Mesenchymal stem cell (in vitro differentiated cells and primary cell): Measurements from ENCODE around the gene PCK2.

ENCODE experiments used
- DNase-seq: peaks from one replicate; pipeline ENCODE4 v3.0.0-alpha.2; 2013
- H2AFZ ChIP-seq: one replicate; pipeline ENCODE4 v1.6.1; 2013; ENCODE audit warnings: low read depth, mild to moderate bottlenecking, control low read depth, inconsistent platforms, low read length, moderate library complexity
- H2AK5ac ChIP-seq: 2 replicates; pipeline ENCODE4 v1.6.1; 2013; ENCODE audit warnings: low read length, moderate library complexity, mild to moderate bottlenecking, inconsistent platforms; ENCODE audit not compliant: severe bottlenecking
- H2BK120ac ChIP-seq: one replicate; pipeline ENCODE4 v1.6.1; 2013; ENCODE audit warnings: low read depth, mild to moderate bottlenecking, inconsistent platforms, low read length, moderate library complexity
- H2BK12ac ChIP-seq, 2 experiments: one replicate each; pipeline ENCODE4 v1.6.1; 2013; ENCODE audit warnings: inconsistent platforms in 2 of 2, low read length in 2 of 2, mild to moderate bottlenecking in 2 of 2, moderate library complexity in 2 of 2, control low read depth in 1 of 2
- H2BK15ac ChIP-seq: one replicate; pipeline ENCODE4 v1.6.1; 2013; ENCODE audit warnings: mild to moderate bottlenecking, low read depth, inconsistent platforms; ENCODE audit not compliant: poor library complexity, severe bottlenecking
- H2BK5ac ChIP-seq: 2 replicates; pipeline ENCODE4 v1.6.1; 2013; ENCODE audit warnings: low read depth, mild to moderate bottlenecking, low read length, control low read depth, inconsistent platforms; ENCODE audit not compliant: poor library complexity, severe bottlenecking
- H3K14ac ChIP-seq, 2 experiments: one replicate each; pipeline ENCODE4 v1.6.1; 2013; ENCODE audit warnings: inconsistent platforms in 2 of 2, low read length in 2 of 2, control low read depth in 1 of 2, mild to moderate bottlenecking in 1 of 2, moderate library complexity in 1 of 2
- H3K18ac ChIP-seq, 2 experiments: one replicate each; pipeline ENCODE4 v1.6.1; 2013; ENCODE audit warnings: inconsistent platforms in 2 of 2, low read length in 2 of 2, control low read depth in 1 of 2, low read depth in 1 of 2, mild to moderate bottlenecking in 1 of 2
- H3K23ac ChIP-seq, 2 experiments: one replicate each; pipeline ENCODE4 v1.6.1; 2013; ENCODE audit warnings: inconsistent platforms in 2 of 2, low read length in 2 of 2, mild to moderate bottlenecking in 2 of 2, moderate library complexity in 2 of 2, control low read depth in 1 of 2
- H3K27ac ChIP-seq: 2 replicates; pipeline ENCODE4 v1.5.1; 2013; ENCODE audit warnings: mild to moderate bottlenecking, moderate library complexity, low read length, control low read depth, inconsistent platforms; ENCODE audit not compliant: poor library complexity, severe bottlenecking
- H3K27me3 ChIP-seq, 2 experiments: 2 replicates each; pipeline versions ENCODE4 v1.6.1 to v1.7.0; 2013; ENCODE audit warnings: low read length in 2 of 2, mild to moderate bottlenecking in 2 of 2, moderate library complexity in 2 of 2, control low read depth in 1 of 2, inconsistent platforms in 1 of 2; ENCODE audit not compliant: control insufficient read depth in 1 of 2, insufficient read depth in 1 of 2
- H3K36me3 ChIP-seq, 2 experiments: 2 replicates each; pipeline versions ENCODE4 v1.6.1 to v1.7.0; 2013; ENCODE audit warnings: low read length in 2 of 2, control low read depth in 1 of 2, inconsistent platforms in 1 of 2, low read depth in 1 of 2, mild to moderate bottlenecking in 1 of 2; ENCODE audit not compliant: insufficient read depth in 2 of 2, control insufficient read depth in 1 of 2
- H3K4ac ChIP-seq, 2 experiments: one replicate each; pipeline ENCODE4 v1.6.1; 2013; ENCODE audit warnings: inconsistent platforms in 2 of 2, low read length in 2 of 2, mild to moderate bottlenecking in 2 of 2, moderate library complexity in 2 of 2, control low read depth in 1 of 2, low read depth in 1 of 2
- H3K4me1 ChIP-seq: 2 replicates; pipeline ENCODE4 v1.6.1; 2013; ENCODE audit warnings: low read depth, low read length, control low read depth; ENCODE audit not compliant: control insufficient read depth, insufficient read depth
- H3K4me2 ChIP-seq: 2 replicates; pipeline ENCODE4 v1.6.1; 2013; ENCODE audit warnings: low read length, mild to moderate bottlenecking, inconsistent platforms; ENCODE audit not compliant: poor library complexity, severe bottlenecking
- H3K4me3 ChIP-seq, 2 experiments: 2 replicates each; pipeline versions ENCODE4 v1.5.1 to v1.7.0; 2013; ENCODE audit warnings: low read length in 2 of 2, mild to moderate bottlenecking in 2 of 2, control low read depth in 1 of 2, low read depth in 1 of 2; ENCODE audit not compliant: insufficient read depth in 1 of 2
- H3K79me1 ChIP-seq: replicated peaks from 2 replicates; pipeline ENCODE4 v1.6.1; 2013; ENCODE audit warnings: mild to moderate bottlenecking, control low read depth, low read length, inconsistent platforms; ENCODE audit not compliant: poor library complexity, severe bottlenecking
- H3K9ac ChIP-seq: 2 replicates; pipeline ENCODE4 v1.7.0; 2013; ENCODE audit warnings: mild to moderate bottlenecking, low read length, moderate library complexity
- H3K9me3 ChIP-seq: 2 replicates; pipeline ENCODE4 v1.7.0; 2013; ENCODE audit warnings: mild to moderate bottlenecking, low read length; ENCODE audit not compliant: control insufficient read depth
- H4K8ac ChIP-seq: one replicate; pipeline ENCODE4 v1.6.1; 2013; ENCODE audit warnings: inconsistent platforms, mild to moderate bottlenecking, low read length, moderate library complexity
- H4K91ac ChIP-seq: one replicate; pipeline ENCODE4 v1.6.1; 2013; ENCODE audit warnings: mild to moderate bottlenecking, low read length, inconsistent platforms
- WGBS: methylation state at CpG from one replicate; pipeline ENCODE4 v1.1.7; 2013; ENCODE audit warnings: mixed read lengths; 5-methylcytosine and 5-hydroxymethylcytosine counted together

Gene PCK2

GRCh38 chr14:24113801-24114531 is 19.9 kb downstream of the PCK2 start:
- no peaks in the 10 kb centered on the region for H3K27me3 ChIP-seq
- H2BK120ac ChIP-seq: peak overlapping the region; percentile 93
- peak overlapping the region; percentile 80 to 98 for H3K18ac ChIP-seq
- peak overlapping the region; percentile 97 for H3K9ac ChIP-seq
- peak overlapping the region; percentile 98 for H4K91ac ChIP-seq
- peak overlapping the region in 1 of 2 experiments; percentile 16 for H3K23ac ChIP-seq
- under 1% methylated on average over 42 of the region's 42 CpGs for WGBS
- peak overlapping the region; percentile 71 for H2BK5ac ChIP-seq
- peak overlapping the region; percentile 96 for H4K8ac ChIP-seq
- peak overlapping the region; percentile 85 for H2AFZ ChIP-seq
- H3K9me3 ChIP-seq: no peaks in the 10 kb centered on the region
- peaks cover 17 to 22% of the 10 kb centered on the region in 2 experiments for H3K36me3 ChIP-seq
- peak overlapping the region; percentile 98 for H3K27ac ChIP-seq
- H2AK5ac ChIP-seq: peak overlapping the region; percentile 49
- H2BK12ac ChIP-seq: peak overlapping the region; percentile 59 to 99
- H2BK15ac ChIP-seq: peak overlapping the region; percentile 97
- peak overlapping the region; percentile 85 to 95 for H3K4ac ChIP-seq
- H3K4me1 ChIP-seq: peaks cover 7% of the 10 kb centered on the region
- peak overlapping the region; percentile 72 to 91 for H3K4me3 ChIP-seq
- H3K14ac ChIP-seq: peak overlapping the region in 1 of 2 experiments; percentile 71
- H3K4me2 ChIP-seq: peak overlapping the region; percentile 83
- DNase-seq: peak; percentile 96
- peaks cover 26% of the 10 kb centered on the region for H3K79me1 ChIP-seq

- H4K8ac ChIP-seq: peak within 1 kb of the TSS; percentile 96
- peak within 1 kb of the TSS; percentile 98 for H3K18ac ChIP-seq
- H3K4ac ChIP-seq: peak within 1 kb of the TSS; percentile 85 to 95
- H3K23ac ChIP-seq: peak within 1 kb of the TSS in 1 of 2 experiments; percentile 16
- peak within 1 kb of the TSS; percentile 98 for H2BK15ac ChIP-seq
- WGBS: under 1% methylated on average over 46 of the region's 65 CpGs
- peak within 1 kb of the TSS; percentile 93 for H2BK120ac ChIP-seq
- H3K4me3 ChIP-seq: peak within 1 kb of the TSS; percentile 89 to 91
- H3K9ac ChIP-seq: peak within 1 kb of the TSS; percentile 97
- H2AK5ac ChIP-seq: peak within 1 kb of the TSS; percentile 49
- no peaks in the 10 kb centered on the region for H3K9me3 ChIP-seq
- peak within 1 kb of the TSS; percentile 98 for H4K91ac ChIP-seq
- peak within 1 kb of the TSS; percentile 85 for H2AFZ ChIP-seq
- H3K27me3 ChIP-seq: no peaks in the 10 kb centered on the region
- peaks cover 26% of the 10 kb centered on the region for H3K79me1 ChIP-seq
- peaks cover 7% of the 10 kb centered on the region for H3K4me1 ChIP-seq
- peak within 1 kb of the TSS; percentile 83 for H3K4me2 ChIP-seq
- H3K14ac ChIP-seq: peak within 1 kb of the TSS in 1 of 2 experiments; percentile 98
- peak within 1 kb of the TSS; percentile 97 to 99 for H2BK12ac ChIP-seq
- peak within 1 kb of the TSS; percentile 96 for H2BK5ac ChIP-seq
- H3K36me3 ChIP-seq: peaks cover 25 to 30% of the 10 kb centered on the region in 2 experiments
- DNase-seq: peak; percentile 100
- H3K27ac ChIP-seq: peak within 1 kb of the TSS; percentile 98
Observed at GRCh38 chr14:24114532-24115421, 20.7 kb downstream of the PCK2 start, which contains the start of the genes DCAF11 and NRL. DCAF11 (plus strand) TSS chr14:24114777; CDS start chr14:24115595, 818 bp downstream. NRL (minus strand) TSS chr14:24114949; CDS start chr14:24082848, 32,101 bp downstream.

- H3K27ac ChIP-seq: peak overlapping the region; percentile 29
- no peak overlapping the region for H2BK15ac ChIP-seq
- no peak overlapping the region for H2BK5ac ChIP-seq
- no peak for DNase-seq
- H3K36me3 ChIP-seq: peaks cover 30 to 34% of the 10 kb centered on the region in 2 experiments
- peaks cover 7% of the 10 kb centered on the region for H3K4me1 ChIP-seq
- H4K8ac ChIP-seq: peak overlapping the region; percentile 19
- H3K18ac ChIP-seq: peak overlapping the region in 1 of 2 experiments; percentile 37
- 8% methylated on average over 10 of the region's 14 CpGs for WGBS
- H3K9me3 ChIP-seq: no peaks in the 10 kb centered on the region
- H4K91ac ChIP-seq: no peak overlapping the region
- H3K4me2 ChIP-seq: peak overlapping the region; percentile 68
- H3K14ac ChIP-seq: no peak overlapping the region
- no peaks in the 10 kb centered on the region for H3K27me3 ChIP-seq
- H3K23ac ChIP-seq: no peak overlapping the region
- peaks cover 26% of the 10 kb centered on the region for H3K79me1 ChIP-seq
- H2AFZ ChIP-seq: peak overlapping the region; percentile 46
- H3K4ac ChIP-seq: no peak overlapping the region
- H3K4me3 ChIP-seq: peak overlapping the region; percentile 51 to 91
- no peak overlapping the region for H2AK5ac ChIP-seq
- no peak overlapping the region for H2BK120ac ChIP-seq
- H3K9ac ChIP-seq: peak overlapping the region; percentile 97
- no peak overlapping the region for H2BK12ac ChIP-seq
Observed at GRCh38 chr14:24115422-24116127, 21.5 kb downstream of the PCK2 start.
